GM19324 (cell line): Measurements from ENCODE around the gene SPNS2.

Experiments used
- ATAC-seq: cut with Tn5 transposase; IDR thresholded peaks from one replicate; pipeline ENCODE4 v1.9.1; 2021; ENCODE audit warnings: mild to moderate bottlenecking, moderate library complexity; ENCODE audit not compliant: unreplicated experiment, low FRiP score

The SPNS2 gene

DNA sequence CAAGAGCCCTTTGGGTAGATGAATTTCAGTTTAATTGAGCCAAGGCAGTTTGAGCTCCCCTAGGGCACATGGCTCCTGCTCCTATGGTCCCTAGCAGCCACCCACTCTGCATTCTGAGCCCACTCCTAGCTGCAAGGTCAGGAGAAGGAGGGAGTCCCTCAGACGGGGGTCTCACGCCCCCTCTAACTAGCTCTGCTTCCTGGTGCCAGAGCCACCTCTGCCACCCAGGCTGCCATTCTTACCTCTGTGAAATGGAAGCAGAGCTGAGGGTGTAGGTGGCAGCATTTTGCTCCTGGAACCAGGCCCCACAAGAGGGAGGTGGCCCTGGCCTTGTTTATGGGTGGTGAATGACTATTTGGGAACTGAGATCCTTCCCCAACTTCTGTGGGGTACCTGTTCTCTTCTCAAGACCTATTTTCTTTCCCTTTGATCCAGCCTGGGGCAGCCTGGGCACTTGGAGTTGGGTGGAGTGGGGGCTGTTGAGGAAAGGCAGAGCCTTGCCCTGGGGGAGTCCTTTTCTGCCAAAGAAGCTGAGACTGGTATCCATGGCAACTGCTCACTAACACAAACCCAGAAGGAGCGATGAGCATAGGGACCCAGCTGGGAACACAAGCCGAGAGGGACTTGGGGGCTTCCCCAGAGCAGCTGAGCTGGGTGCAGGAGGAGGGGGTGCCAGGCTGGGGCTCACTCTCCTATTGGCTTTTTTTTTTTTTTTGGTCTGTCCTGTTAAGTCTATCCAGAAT, 4.8 kb downstream of the SPNS2 start:
- ATAC-seq = no peak

DNA sequence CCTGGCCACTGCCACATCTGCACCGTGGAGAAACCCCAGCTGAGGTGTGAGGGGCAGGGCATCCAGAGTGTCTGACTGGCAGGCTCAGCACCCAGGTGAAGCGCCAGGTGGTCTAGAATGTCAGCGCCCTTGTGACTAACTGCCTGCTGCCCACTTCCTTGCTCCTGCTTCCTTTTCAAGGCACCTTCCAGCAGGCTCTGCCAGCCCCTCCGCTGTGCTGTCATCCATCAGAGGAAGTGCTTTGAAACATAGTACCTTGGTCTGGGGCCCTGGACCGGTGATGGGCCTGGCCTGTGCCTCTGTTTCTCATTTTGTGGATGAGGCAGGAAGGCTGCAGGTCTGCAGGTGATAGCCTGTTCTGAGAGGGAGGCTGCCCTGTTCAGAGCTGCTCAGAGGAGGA, 5.5 kb downstream of the SPNS2 start:
- no peak for ATAC-seq

DNA sequence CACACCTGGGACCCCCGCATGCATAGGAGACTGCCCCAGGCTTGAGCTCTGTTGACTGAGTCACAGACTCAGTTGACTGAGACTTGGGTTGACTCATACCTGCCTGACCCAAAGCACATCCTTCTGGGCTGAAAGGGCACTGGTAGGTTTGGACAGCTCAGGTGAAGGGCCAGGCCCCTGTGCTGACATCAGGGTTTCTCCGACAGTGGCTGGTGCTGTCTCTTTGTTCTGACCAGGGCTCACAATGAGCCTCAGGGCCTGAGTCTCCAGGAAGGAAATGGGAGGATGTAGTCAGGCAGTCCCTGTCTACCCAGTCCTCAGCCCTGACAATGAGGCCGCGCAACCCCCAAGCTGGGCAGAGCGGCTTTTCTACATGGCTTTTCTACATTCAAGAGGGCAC, 6.5 kb downstream of the SPNS2 start:
- no peak for ATAC-seq

DNA sequence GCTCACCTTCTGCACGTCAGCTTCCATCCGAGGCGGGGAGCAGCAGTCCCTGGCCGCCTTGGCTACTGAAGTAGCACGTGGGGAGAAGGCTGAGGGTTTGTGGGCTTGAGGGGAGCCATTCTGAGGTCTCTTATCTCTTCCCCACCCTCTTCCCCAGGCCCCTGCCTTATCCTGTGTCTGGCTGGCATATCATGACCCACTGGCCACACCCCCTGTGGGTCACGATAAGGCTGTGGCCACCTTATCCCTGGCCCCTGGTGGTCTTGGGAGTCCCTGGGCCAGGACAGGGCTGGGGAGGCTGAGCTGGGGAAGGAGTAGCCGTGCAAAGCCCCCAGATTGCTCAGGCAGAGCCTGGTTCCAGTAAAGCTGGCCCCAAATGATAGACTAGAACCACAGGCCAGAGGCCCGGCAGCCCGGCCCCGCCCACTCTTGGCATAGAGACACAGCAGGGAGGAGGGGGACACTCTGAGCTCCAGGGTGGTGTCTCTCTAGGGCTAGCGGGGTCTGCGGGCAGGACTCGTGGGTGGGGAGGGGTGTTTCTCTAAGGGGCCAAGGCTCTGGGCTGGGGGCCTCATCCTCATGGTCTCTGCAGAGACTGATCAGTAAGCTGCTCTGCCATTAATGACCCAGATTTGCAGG, 7.6 kb downstream of the SPNS2 start:
- ATAC-seq = no peak

DNA sequence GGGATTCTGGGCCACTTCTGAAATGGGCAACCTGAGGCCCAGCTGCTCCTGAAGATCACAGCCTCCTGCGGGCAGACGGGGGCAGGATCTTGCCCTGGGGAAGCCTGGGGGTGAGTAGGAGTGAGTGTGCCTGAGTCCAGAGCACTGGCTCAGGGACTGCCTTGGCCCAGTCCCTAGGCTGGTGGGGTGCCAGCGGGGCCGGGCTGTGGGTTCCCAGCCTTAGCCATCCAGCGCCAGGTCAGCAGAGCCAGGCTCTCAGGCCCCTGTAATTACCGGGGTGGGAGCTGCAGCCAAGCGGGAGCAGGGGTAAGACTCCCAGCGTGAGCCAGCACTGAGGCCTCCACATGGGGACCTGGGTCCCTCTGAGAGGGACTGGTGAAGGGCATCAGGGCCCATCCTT, 8.2 kb downstream of the SPNS2 start:
- ATAC-seq = no peak

DNA sequence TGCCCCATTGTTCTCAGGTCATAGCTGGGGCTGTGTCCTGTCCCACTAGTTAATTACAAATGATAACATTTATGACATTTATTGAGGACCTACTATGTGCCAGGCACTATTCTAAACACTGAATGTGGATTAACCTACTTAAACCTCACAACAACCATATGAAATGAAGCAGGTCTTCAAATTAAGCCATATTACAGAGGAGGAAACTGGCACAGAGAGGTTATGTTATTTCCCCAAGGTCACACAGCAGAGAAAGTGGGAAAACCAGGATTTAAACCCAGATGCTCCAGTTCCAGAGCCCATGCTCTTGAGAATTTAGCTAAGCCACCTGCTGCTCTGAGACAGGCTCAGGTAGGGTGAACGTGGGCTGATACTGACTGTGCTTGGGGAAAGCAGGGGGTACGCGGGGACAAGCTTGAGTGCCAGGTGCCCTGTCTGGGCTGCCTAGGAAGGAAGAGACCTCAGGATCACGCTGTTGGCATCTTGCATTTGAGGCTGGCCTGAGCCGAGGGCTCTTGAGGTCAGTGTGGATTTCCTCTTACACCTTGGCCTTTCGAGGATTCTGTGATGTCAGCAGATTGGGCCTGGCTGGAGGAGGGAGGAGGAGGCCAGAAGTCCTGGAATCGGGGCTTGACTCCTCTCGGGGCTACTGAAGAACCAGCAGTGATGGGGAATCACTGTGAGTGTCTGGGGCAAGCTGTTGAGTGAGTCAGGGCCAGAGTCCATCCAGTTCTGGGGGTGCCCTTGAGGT, 8.9 kb downstream of the SPNS2 start:
- no peak for ATAC-seq

DNA sequence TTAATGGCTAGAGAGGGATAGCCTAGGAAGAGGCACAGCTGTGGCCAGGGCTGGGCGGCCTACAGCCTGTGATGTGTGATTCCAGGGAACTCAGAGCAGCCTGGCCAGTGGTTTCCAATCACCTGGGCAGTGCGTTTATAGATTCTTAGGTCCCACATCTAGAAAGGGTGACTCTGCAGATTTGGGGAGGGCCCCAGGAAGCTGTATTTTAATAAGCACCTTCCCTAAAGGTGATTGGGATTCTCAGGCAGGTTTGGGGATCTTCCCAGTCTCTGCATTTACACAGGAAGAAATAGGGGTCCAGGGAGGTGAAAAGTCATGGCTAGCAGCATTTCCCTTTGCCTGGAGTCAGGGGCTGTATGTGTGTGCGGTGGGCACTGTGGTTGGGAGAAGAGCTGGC, 9.5 kb downstream of the SPNS2 start:
- ATAC-seq = no peak

DNA sequence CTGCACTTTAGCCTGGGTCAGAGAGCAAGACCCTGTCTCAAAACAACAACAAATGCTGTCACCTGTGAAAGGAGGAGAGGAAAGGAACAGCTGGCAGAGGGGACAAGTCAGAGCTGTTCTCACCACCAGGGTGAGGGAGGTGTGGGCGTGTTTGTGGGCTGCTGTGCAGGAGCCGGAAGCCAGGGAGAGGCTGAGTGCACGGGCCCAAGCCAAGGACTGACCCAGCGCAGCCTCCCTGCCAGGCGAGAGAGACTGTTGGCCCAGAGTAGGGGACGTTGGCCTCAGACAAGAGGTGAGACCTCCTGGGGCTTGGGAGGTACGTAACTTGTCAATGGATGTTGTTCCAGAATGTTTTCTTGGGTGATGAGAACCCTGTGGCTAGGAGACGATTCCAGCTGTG, 10.7 kb downstream of the SPNS2 start:
- no peak for ATAC-seq

DNA sequence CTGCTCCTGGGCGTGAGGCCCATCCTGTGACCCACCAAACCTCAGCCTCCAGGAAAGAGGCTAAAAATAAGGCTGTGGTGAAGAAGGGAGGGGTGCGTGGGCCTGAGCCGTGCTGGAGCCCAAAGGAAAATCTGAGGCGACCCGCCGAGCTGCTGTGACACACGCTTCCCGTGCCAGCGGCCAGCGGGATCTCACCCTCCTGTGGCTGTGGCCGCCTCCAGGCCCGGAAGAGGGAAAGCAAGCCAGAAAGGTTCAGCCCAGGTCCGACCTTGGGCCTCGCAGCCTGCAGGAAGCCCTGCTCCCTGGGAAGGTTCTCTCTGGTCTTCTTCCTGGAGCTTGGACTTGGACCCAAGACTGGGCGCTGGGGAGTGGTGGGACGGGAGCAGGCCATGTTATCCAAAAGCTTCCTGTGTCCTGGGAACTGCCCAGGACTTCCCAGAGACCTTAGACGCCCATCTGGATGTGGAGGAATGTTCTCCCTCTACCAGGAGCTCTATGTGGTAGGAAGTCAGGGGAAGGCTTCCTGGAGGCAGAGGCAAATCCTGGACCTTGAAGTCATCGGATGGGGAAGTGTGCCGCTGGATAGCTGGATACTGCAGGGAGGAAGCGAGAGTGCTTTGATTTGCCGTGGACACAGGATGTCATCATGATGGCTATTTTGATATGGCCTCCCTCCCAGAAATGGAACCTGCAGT, 11.4 kb downstream of the SPNS2 start:
- no peak for ATAC-seq

DNA sequence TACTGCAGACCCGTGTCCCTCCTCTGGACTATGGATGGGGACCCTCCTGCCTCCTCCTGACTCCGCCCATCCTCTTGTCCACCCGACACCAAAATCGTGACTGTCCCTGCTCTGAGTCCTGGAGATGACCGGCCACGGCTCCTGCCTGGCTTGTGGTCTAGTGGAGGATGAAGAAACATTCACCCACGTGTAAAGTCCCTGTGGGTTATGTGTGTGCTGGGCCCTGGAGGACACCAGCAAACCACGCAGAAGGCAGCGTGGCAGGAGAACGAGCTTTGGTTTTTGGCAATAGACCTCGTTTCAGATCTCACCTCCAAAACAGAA, 11.9 kb downstream of the SPNS2 start:
- ATAC-seq = no peak

DNA sequence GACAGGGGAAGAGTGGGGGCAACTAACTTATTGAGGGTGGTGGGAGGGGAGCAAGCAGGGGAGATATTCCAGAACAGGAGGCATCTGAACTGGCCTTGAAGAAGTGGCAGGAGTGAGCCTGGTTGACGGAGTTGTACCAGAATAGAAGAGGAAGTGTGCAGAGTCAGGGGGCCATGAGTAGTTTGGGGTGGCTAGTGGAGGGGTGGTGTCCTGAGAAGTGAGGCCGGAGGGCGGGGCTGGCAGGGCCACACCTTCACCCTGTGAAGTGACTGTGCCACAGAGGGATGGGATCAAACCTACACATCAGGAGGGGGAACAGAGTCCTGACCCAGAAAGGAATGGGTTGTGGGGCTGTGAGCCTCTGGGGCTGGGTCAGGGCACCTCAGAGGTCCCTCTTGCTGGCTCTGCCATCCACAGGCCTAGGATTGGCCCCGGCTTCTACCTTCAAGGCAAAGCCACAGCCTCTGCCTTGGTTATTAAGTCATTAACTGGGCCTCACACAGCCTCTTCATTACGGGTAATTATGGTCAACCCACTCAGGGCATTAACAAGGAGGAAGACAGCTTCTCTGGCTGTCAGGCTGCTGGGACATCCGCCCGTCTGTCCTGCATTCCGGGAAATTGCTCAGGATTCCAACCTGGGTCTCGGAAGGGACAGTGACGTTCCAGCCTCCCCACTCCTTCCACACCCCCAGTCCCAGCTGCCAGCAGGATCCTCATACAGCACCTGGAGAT, 12.7 kb downstream of the SPNS2 start:
- ATAC-seq = no peak

DNA sequence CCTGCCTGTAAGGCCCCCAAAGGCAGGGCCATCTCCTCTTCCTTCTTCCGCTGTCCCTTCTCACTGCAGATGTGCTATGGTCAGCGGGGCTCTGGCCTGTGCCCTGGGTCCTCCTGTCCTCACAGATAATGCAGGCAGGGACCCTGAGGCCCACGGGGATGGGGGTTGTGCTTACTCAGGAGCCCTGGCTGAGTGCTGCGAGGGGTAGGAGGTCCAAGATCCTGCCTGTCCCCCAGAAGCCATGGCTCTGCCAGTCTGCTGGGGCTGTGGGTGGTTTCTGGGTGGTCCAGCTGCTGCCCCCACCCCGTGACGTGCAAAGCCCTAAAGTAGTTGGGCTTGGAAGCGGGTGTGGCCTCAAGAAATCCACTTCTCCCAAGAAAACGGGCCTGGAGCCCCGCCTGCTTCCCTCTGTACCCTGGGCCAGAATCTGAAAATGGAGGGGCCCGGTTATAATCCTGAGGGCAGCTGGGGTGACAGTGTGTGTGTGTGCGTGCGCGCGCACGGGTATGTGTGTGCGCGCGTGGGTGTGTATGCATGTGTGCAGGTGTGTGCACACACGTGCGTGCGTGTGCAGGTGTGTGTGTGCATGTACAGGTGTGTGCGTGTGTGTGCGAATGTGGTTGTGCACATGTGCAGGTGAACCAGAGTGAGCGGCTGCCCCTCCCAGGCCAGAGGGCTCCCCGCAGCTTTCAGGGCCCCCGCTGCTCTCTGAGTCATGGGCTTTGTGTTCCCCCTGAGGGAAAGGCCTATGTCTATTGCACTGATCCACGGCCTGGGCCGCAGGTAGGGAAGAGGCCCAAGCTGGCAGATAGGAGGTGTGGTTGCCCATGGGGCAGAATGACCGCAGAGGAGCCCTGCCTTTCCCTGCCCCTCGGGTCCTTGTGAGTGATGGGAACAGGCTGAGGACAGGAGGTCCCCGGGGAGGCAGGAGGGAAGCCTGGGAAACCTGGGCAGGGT, 13.8 kb downstream of the SPNS2 start:
- no peak for ATAC-seq

DNA sequence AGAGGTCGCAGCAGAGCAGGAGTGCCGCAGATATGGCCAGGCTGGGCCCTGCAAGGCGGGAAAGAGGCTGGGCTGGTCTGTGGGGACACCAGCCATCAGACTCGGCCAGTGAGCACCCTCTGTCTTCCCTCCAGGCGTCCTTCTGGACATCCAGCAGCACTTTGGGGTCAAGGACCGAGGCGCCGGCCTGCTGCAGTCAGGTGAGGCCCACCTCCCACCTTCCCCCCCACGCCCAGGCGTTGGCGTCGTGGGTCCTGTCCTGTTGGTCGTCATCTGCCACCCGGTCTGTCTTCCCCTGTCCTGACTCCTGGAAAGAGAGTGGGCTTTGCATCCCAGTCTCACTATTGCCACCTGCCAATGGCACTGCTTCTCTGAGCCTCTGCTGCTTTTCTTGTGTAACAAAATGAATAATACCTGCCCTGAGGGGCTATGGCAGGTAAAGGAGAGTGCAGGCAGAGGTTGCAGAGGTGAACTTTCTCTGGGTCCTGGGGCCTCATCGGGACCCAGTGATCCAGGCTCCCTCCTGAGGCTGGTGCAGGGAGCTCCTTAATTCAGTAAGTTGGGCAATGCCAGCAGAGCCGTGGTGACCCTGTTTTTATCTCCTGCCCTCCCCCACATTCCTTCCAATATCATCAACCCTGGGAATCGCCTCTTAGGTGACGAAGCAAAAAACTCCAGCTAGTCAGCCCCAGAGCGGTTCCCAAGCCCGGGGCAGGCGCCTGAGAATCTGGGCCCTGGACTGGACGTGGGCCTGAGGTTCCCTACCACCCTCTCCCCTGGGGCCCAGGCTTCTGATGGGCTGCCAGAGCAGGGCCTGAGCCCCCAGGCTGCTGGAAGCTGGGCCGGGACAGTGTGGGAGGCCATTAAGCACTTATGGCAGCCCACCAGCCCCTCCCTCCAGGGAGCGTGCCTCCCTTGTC, 14.7 kb downstream of the SPNS2 start:
- no peak for ATAC-seq

DNA sequence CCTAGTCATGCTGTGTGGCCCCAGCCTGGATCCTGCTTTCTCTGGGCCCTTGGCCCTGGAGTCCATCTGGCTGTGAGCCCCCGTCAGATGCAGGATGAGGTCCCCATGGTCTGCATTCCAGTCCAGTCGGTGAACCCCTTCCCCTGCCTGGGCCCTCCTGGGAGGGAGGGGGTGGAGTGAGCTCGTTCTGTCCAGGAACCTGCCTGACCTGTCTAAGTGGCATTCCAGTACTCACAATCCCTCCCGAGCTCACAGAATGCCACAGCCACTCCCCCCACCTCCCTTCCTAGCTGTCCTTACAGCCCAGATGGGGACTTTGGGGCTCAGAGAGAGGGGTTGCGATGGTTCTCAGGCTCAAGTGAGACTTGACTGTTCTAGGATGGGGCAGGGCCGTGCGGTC, 15.5 kb downstream of the SPNS2 start:
- no peak for ATAC-seq

DNA sequence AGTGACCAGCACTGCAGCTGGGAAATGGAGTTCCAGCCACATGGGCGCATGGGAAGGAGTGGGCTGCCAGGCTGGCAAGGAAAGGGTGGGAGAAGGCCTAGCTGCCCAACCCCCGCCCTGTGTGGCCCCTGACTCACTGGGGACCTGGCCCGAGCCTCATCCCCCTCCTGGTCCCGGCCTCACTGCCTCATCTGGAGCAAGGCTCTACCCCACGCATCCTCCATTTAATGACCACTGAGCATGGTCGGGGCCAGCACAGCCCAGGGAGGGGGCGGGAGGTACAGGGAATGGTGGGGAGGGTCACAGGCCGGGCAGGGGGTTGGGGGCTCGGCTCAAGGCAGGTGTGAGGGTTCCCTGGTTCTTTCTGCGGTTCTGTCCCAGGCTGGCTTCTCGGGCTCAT, 16.1 kb downstream of the SPNS2 start:
- ATAC-seq = no peak

DNA sequence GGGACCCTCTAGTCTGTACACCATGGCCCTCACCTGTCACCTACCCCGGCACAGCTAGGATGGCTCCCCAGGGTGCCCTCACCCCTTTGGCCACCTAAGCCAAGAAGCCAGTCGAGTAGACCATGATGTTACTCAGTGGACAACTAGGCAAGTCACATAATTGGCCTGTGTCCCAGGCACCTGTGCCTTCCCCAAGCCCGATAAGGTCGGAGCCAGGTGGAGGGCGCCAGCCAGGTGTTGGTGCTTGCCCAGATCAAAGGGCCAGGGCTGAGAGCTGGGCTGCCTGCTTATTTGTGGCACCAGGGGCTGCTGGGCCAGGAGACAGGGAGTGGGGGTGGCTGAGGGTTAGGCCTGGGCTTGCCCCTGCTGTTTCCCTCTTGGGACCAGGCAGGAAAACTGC, 16.8 kb downstream of the SPNS2 start:
- ATAC-seq = no peak

DNA sequence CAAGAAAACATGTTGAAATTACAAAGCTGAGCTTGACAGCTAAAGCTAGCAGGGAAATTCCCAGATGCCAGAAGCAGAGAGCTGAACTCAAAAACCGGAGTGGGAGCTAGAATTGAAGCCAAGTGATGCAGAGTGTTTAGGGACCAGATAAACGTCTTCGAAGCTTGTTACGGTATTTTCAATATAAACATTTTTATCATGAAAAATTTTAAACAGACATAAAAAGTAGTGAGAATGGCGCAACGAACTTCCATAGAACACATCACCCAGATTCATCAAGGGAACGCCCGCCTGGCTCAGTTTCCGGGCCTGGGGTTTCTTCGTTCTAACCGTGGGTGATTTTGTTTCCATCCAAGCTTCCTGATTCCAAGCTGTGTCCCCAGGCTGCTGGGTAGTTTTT, 18.1 kb downstream of the SPNS2 start:
- ATAC-seq = no peak

DNA sequence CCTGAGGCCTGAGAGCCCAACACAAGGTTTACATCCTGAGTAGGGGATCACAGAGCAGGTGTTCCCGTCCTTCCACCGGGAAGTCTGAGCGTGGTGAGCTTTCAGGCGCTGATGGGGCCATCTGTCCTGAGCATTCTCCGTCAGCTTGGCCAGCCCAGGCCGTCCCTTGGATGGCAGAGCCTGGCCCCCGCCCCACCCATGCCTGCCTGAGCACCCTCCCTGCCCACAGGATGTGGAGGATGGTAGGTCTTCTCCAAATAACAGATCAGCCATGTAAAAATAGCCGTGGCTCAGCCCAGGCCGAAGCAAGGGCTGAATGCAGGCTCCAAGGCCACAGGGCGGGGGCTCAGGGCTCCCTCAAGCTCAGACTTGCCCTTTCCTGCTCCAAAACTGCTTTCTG, 20.2 kb downstream of the SPNS2 start:
- no peak for ATAC-seq
